HepG2 (cell line): ENCODE data around the gene CEP104. TPM values are rescaled to one million over a fixed set of nuclear protein-coding genes. Genes with fewer than 3 reads are reported as not detected.
A peak's percentile ranks its signal among the peaks of the same experiment; 100 is the strongest.

Experiments used
- AHR ChIP-seq: IDR thresholded peaks from 2 replicates; pipeline ENCODE4 v1.6.1; 2018; ENCODE audit warnings: missing genetic modification reagents, missing compliant biosample characterization
- CBFB ChIP-seq: sonication (generic); formaldehyde crosslinking; IDR thresholded peaks from 2 replicates; pipeline ENCODE4 v1.4.0; 2020; ENCODE audit warnings: missing genetic modification reagents
- CHD2 ChIP-seq: IDR thresholded peaks from 2 replicates; pipeline ENCODE4 v1.6.1; 2011; ENCODE audit warnings: low read depth, low read length, improper control_type of control experiment
- ELF4 ChIP-seq: sonication (generic); formaldehyde crosslinking; IDR thresholded peaks from 2 replicates; pipeline ENCODE4 v1.5.0; 2020; ENCODE audit warnings: missing genetic modification reagents, mild to moderate bottlenecking, moderate library complexity, borderline replicate concordance
- GPN1 ChIP-seq: sonication (generic); formaldehyde crosslinking; IDR thresholded peaks from 2 replicates; pipeline ENCODE4 v1.5.1; 2020; ENCODE audit warnings: missing genetic modification reagents, borderline replicate concordance
- IRX3 ChIP-seq: sonication (generic); formaldehyde crosslinking; IDR thresholded peaks from 2 replicates; pipeline ENCODE4 v1.8.1; 2023; ENCODE audit warnings: mild to moderate bottlenecking, low read depth, missing genetic modification reagents, borderline replicate concordance
- MTF2 ChIP-seq: sonication (generic); formaldehyde crosslinking; IDR thresholded peaks from 2 replicates; pipeline ENCODE4 v1.5.0; 2020; ENCODE audit warnings: missing genetic modification reagents, borderline replicate concordance
- MZF1 ChIP-seq: sonication (generic); formaldehyde crosslinking; IDR thresholded peaks from 2 replicates; pipeline ENCODE4 v1.8.1; 2023; ENCODE audit warnings: mild to moderate bottlenecking, missing genetic modification reagents, borderline replicate concordance
- SAP130 ChIP-seq: IDR thresholded peaks from 2 replicates; pipeline ENCODE4 v1.6.1; 2016; ENCODE audit warnings: low read depth
- SRSF1 ChIP-seq: fragments of 200-400 bp; formaldehyde crosslinking; optimal IDR thresholded peaks from 2 replicates; pipeline ENCODE3; 2017; ENCODE audit warnings: mild to moderate bottlenecking, low read depth, low read length, moderate library complexity
- TOPORS ChIP-seq: sonication (generic); formaldehyde crosslinking; IDR thresholded peaks from 2 replicates; pipeline ENCODE4 v1.8.0; 2023; ENCODE audit warnings: mild to moderate bottlenecking, missing genetic modification reagents
- ZC3H13 ChIP-seq: sonication (generic); formaldehyde crosslinking; IDR thresholded peaks from 2 replicates; pipeline ENCODE4 v1.8.1; 2023; ENCODE audit warnings: mild to moderate bottlenecking, missing genetic modification reagents, moderate library complexity
- ZNF10 ChIP-seq: sonication (generic); formaldehyde crosslinking; IDR thresholded peaks from 2 replicates; pipeline ENCODE4 v1.4.0; 2020; ENCODE audit warnings: mild to moderate bottlenecking, low read depth, missing genetic modification reagents, borderline replicate concordance
- ZNF33B ChIP-seq: sonication (generic); formaldehyde crosslinking; IDR thresholded peaks from 2 replicates; pipeline ENCODE4 v1.5.1; 2020; ENCODE audit warnings: mild to moderate bottlenecking, missing genetic modification reagents
- ZNF572 ChIP-seq: sonication (generic); formaldehyde crosslinking; IDR thresholded peaks from 2 replicates; pipeline ENCODE4 v1.5.1; 2020; ENCODE audit warnings: mild to moderate bottlenecking, missing genetic modification reagents
- polyA plus RNA-seq, 8 experiments: library from polyadenylated mRNA; depleted of rRNA in 3 of 8; stranded (reverse) in 7 of 8; unstranded in 1 of 8; fragments of >200 nt; fragmentation: Illumina TruSeq in 4 of 8; extraction: Trizol in 4 of 8; gene quantifications; 2 replicates each; pipeline versions ENCODE4 v1.2.1 to v1.2.3, GENCODE V29; 2011 to 2016; ENCODE audit warnings: low read depth in 4 of 8, missing spikeins in 1 of 8, mixed read lengths in 1 of 8; ENCODE audit not compliant: insufficient read depth in 1 of 8
- total RNA-seq, 5 experiments: library from RNA; depleted of rRNA; stranded (reverse); fragments of >200 nt; fragmentation: Illumina TruSeq; extraction: Trizol; gene quantifications; 2 replicates each; pipeline ENCODE4 v1.2.3, GENCODE V29; 2016; ENCODE audit warnings: low read depth in 1 of 5
- TF ChIP-seq, protein P1 (sequence below): sonication (generic); formaldehyde crosslinking; IDR thresholded peaks from 2 replicates; pipeline ENCODE4 v1.4.0; 2020; ENCODE audit warnings: missing genetic modification reagents
- TF ChIP-seq, protein P2 (sequence below): IDR thresholded peaks from 2 replicates; pipeline ENCODE4 v1.6.1; 2016; ENCODE audit warnings: missing compliant biosample characterization, missing genetic modification reagents, borderline replicate concordance
- TF ChIP-seq, protein P3 (sequence below): sonication (generic); formaldehyde crosslinking; IDR thresholded peaks from 2 replicates; pipeline ENCODE4 v1.8.0; 2022; ENCODE audit warnings: mild to moderate bottlenecking, missing genetic modification reagents, moderate library complexity
- TF ChIP-seq, protein P4 (sequence below): IDR thresholded peaks from 2 replicates; pipeline ENCODE4 v1.6.1; 2016; ENCODE audit warnings: low read depth, control low read depth

The CEP104 gene
- total and polyA plus RNA-seq, 2 of the 13 experiments (the other 11 are each of a cell fraction or from before 2014, with no cell fraction given) = 20.4 to 30.1 TPM

DNA sequence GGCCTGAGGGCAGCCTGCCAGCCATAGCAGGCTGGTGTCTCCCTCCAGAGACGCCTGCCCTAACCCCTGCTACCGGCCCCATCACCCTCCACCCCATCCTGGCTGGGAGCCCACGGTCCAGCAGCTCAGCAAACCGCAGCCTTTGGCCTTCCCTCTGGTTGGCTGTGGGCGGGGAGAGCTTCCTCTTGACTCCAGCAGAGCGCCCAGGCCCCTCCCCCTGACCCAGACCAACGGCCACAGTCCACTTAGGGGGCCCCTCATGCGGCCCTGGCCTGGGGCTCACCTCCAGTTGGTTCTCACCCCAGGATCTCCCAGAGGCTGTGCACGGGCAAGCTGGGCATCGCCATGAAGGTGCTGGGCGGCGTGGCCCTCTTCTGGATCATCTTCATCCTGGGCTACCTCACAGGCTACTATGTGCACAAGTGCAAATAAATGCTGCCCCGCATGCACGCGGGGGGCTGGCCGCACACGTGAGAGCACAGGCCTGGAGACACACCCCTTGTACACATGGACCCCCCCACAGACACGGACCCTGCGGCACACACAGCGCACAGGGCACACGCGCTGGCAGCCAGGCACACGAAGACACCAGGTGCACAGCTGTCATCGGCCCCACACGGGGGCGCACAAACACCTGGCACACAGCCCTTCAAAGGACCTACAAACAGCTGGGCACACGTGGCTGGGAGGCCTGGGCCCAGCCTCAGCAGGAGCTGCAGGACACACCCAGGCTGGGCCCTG, 81.4 kb downstream of the CEP104 start (continued):
- peak; percentile 72; the same call in 1 of the 2 replicates for TF ChIP-seq CBFB
- peak; percentile 33; the same call in 1 of the 2 replicates for TF ChIP-seq ZNF33B (CRISPR knock-in tag)
- TF ChIP-seq, protein P1, sequence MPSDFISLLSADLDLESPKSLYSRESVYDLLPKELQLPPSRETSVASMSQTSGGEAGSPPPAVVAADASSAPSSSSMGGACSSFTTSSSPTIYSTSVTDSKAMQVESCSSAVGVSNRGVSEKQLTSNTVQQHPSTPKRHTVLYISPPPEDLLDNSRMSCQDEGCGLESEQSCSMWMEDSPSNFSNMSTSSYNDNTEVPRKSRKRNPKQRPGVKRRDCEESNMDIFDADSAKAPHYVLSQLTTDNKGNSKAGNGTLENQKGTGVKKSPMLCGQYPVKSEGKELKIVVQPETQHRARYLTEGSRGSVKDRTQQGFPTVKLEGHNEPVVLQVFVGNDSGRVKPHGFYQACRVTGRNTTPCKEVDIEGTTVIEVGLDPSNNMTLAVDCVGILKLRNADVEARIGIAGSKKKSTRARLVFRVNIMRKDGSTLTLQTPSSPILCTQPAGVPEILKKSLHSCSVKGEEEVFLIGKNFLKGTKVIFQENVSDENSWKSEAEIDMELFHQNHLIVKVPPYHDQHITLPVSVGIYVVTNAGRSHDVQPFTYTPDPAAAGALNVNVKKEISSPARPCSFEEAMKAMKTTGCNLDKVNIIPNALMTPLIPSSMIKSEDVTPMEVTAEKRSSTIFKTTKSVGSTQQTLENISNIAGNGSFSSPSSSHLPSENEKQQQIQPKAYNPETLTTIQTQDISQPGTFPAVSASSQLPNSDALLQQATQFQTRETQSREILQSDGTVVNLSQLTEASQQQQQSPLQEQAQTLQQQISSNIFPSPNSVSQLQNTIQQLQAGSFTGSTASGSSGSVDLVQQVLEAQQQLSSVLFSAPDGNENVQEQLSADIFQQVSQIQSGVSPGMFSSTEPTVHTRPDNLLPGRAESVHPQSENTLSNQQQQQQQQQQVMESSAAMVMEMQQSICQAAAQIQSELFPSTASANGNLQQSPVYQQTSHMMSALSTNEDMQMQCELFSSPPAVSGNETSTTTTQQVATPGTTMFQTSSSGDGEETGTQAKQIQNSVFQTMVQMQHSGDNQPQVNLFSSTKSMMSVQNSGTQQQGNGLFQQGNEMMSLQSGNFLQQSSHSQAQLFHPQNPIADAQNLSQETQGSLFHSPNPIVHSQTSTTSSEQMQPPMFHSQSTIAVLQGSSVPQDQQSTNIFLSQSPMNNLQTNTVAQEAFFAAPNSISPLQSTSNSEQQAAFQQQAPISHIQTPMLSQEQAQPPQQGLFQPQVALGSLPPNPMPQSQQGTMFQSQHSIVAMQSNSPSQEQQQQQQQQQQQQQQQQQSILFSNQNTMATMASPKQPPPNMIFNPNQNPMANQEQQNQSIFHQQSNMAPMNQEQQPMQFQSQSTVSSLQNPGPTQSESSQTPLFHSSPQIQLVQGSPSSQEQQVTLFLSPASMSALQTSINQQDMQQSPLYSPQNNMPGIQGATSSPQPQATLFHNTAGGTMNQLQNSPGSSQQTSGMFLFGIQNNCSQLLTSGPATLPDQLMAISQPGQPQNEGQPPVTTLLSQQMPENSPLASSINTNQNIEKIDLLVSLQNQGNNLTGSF (CRISPR knock-in tag) = peak; percentile 41
- no peak for TF ChIP-seq ELF4 (CRISPR knock-in tag)
- TF ChIP-seq, protein P2, sequence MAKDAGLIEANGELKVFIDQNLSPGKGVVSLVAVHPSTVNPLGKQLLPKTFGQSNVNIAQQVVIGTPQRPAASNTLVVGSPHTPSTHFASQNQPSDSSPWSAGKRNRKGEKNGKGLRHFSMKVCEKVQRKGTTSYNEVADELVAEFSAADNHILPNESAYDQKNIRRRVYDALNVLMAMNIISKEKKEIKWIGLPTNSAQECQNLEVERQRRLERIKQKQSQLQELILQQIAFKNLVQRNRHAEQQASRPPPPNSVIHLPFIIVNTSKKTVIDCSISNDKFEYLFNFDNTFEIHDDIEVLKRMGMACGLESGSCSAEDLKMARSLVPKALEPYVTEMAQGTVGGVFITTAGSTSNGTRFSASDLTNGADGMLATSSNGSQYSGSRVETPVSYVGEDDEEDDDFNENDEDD (CRISPR knock-in tag) = peak; percentile 91; the same call in 1 of the 2 replicates
- peak; percentile 89; the same call in 1 of the 2 replicates for TF ChIP-seq ZC3H13 (CRISPR knock-in tag)
- no peak for TF ChIP-seq AHR
- TF ChIP-seq SRSF1 = no peak
- TF ChIP-seq MTF2 (CRISPR knock-in tag) = no peak
- TF ChIP-seq, protein P3, sequence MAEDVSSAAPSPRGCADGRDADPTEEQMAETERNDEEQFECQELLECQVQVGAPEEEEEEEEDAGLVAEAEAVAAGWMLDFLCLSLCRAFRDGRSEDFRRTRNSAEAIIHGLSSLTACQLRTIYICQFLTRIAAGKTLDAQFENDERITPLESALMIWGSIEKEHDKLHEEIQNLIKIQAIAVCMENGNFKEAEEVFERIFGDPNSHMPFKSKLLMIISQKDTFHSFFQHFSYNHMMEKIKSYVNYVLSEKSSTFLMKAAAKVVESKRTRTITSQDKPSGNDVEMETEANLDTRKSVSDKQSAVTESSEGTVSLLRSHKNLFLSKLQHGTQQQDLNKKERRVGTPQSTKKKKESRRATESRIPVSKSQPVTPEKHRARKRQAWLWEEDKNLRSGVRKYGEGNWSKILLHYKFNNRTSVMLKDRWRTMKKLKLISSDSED (CRISPR knock-in tag) = no peak; the same call in 1 of the 2 replicates
- TF ChIP-seq GPN1 (CRISPR knock-in tag) = no peak
- TF ChIP-seq SAP130 (CRISPR knock-in tag) = peak; percentile 78
- peak; percentile 77; the same call in 1 of the 2 replicates for TF ChIP-seq MZF1 (CRISPR knock-in tag)
- TF ChIP-seq ZNF10 (CRISPR knock-in tag) = no peak
- TF ChIP-seq ZNF572 = peak; percentile 93; the same call in 1 of the 2 replicates
- peak; percentile 98 for TF ChIP-seq TOPORS (CRISPR knock-in tag)
- no peak for TF ChIP-seq CHD2
- TF ChIP-seq, protein P4, sequence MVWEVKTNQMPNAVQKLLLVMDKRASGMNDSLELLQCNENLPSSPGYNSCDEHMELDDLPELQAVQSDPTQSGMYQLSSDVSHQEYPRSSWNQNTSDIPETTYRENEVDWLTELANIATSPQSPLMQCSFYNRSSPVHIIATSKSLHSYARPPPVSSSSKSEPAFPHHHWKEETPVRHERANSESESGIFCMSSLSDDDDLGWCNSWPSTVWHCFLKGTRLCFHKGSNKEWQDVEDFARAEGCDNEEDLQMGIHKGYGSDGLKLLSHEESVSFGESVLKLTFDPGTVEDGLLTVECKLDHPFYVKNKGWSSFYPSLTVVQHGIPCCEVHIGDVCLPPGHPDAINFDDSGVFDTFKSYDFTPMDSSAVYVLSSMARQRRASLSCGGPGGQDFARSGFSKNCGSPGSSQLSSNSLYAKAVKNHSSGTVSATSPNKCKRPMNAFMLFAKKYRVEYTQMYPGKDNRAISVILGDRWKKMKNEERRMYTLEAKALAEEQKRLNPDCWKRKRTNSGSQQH (CRISPR knock-in tag) = no peak
- peak; percentile 97 for TF ChIP-seq IRX3
